ENCODE results near the gene P3H3. TPM values are rescaled to one million over a fixed set of nuclear protein-coding genes. Genes with fewer than 3 reads are reported as not detected.

P3H3 gene, protein sequence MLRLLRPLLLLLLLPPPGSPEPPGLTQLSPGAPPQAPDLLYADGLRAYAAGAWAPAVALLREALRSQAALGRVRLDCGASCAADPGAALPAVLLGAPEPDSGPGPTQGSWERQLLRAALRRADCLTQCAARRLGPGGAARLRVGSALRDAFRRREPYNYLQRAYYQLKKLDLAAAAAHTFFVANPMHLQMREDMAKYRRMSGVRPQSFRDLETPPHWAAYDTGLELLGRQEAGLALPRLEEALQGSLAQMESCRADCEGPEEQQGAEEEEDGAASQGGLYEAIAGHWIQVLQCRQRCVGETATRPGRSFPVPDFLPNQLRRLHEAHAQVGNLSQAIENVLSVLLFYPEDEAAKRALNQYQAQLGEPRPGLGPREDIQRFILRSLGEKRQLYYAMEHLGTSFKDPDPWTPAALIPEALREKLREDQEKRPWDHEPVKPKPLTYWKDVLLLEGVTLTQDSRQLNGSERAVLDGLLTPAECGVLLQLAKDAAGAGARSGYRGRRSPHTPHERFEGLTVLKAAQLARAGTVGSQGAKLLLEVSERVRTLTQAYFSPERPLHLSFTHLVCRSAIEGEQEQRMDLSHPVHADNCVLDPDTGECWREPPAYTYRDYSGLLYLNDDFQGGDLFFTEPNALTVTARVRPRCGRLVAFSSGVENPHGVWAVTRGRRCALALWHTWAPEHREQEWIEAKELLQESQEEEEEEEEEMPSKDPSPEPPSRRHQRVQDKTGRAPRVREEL
- total RNA-seq, result 10 to 100 TPM in 3 of 4 donors, 1 to 10 TPM in 1; 5.0 to 30.5 (median 14.3) TPM

DNA sequence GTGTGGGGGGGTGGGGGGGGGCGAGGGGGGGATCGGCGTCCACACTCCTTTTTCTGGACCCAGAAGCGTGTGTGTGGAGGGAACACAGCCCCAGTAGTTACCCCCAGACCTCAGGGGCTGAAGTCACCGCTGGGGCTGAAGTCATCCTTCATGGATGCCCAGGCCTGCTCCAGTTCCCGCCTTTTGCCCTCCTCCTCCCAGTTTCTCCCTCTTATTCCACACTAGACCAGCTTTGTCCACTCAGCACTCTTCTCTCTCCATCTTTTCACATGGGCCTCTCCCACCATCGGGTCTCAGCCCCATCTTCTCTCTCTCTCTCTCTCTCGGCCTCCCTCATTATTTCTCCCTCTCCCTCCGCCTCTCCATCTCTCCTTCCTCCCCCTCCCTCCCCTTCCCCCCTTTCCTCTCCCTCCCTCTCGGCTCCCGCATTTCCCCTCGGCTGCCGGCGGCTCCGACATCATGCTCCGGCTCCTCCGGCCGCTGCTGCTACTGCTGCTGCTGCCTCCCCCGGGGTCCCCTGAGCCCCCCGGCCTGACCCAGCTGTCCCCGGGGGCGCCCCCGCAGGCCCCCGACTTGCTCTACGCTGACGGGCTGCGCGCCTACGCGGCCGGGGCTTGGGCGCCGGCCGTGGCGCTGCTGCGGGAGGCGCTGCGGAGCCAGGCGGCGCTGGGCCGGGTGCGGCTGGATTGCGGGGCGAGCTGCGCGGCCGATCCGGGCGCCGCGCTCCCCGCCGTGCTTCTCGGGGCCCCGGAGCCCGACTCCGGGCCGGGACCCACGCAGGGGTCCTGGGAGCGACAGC is at the start of gene P3H3:
P3H3 (plus strand) TSS at position 426 of the 799 bp plus-strand sequence; CDS start at position 460, 34 bp downstream.
- no peaks in the 10 kb centered on the region for H3K9me3 ChIP-seq
- H3K4me3 ChIP-seq, result peak within 1 kb of the TSS; percentile 75
- H3K27me3 ChIP-seq, result peaks cover 24% of the 10 kb centered on the region
- 2% methylated on average over 18 of the region's 60 CpGs for WGBS
- H3K36me3 ChIP-seq, result peaks cover 5% of the 10 kb centered on the region
- peak in 1 of 2 donors; percentile 69 for DNase-seq (ENCODE audit: low spot score in 2 of 2)
- H3K4me1 ChIP-seq, result peaks cover 40% of the 10 kb centered on the region
- peak within 1 kb of the TSS; percentile 57 for H3K27ac ChIP-seq
- no peak for TF ChIP-seq POLR2AphosphoS5 (IDR thresholded peaks at IDR 0.05)

DNA sequence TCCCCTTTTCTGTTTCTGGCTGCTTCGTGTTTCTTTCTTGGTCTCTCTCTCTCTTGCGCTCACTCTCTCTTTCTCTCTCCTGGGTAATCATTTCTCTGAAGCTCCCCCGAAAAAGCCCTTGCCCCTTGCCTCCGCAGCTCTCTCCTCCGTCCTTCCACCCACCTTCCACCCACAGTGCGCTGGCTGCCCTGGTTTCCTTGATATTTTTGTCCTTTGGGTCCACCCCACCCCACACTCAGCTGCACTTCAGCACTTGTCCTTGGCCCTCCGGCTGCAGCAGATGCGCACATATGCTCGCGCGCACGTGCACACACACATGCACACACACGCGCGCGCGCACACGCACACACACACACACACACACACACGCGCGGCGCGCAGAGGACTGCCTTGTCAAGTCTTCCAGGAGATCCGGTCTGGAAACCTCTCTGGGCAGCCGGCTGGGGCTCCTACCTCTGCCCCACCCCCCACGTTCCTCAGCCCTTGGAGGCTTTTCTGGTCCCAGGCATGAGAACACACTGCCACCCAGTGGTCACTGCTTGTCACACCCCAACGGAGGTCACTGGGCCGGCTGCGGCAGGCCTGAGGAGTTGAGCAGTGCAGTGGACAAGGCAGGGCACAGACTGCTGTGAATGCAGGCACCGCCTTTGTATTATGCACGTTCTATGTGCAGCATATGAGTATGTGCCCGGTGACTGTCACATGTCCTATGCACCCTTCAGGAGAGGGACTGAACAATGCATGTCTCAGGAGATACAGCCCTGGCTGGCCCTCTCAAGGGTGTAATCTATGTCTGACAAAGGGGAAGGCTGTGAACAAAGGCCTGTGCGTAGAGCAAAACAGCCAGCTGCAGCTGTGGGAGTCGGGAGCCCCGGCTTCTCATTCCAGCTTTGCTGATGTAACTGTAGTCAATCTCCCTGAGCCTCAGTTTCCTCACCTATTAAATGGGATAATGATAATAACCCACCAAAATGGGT is 49.3 kb upstream of the P3H3 start:
- H3K4me3 ChIP-seq, result peak overlapping the region; percentile 47
- 4% methylated on average over 35 of the region's 35 CpGs for WGBS
- DNase-seq (ENCODE audit: low spot score in 2 of 2), result peak; percentile 97

DNA sequence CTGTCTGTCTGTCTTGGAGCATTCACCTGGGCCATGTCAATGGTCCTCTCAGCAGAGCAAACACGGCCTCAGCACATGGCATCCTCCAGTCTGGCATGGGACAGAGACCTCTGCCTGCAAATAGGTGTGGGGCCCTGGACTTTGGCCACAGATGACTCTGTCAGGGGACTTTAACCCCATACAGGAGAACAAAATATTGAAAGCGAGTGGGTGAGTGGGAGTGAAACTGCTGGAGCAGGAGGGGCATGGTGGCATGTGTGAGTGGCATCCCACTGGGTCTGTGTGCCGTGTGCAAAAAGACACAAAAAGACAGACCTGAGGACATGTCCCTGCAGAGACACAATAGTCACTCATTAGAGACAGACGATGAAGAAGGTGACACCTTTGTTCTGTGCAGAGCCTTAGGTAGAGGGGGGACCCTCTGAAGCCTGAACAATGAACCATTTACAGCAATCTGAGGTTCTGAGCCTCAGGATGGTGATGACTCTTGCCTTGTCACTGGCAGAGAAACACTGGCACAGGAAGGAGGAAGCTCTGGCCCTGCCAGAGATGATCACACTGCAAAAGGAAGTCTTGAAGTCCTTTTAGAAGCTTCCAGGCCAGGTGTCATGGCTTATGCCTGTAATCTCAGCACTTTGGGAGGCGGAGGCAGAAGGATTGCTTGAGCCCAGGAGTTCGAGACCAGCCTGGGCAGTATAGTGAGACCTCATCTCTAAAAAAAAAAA is 48.3 kb upstream of the P3H3 start:
- no peaks in the 10 kb centered on the region for H3K27me3 ChIP-seq
- TF ChIP-seq EP300 (IDR thresholded peaks at IDR 0.05) (no peak), POLR2AphosphoS5 (IDR thresholded peaks at IDR 0.05) (no peak), POLR2A (IDR thresholded peaks at IDR 0.05) (no peak)
- TF ChIP-seq, protein P1, sequence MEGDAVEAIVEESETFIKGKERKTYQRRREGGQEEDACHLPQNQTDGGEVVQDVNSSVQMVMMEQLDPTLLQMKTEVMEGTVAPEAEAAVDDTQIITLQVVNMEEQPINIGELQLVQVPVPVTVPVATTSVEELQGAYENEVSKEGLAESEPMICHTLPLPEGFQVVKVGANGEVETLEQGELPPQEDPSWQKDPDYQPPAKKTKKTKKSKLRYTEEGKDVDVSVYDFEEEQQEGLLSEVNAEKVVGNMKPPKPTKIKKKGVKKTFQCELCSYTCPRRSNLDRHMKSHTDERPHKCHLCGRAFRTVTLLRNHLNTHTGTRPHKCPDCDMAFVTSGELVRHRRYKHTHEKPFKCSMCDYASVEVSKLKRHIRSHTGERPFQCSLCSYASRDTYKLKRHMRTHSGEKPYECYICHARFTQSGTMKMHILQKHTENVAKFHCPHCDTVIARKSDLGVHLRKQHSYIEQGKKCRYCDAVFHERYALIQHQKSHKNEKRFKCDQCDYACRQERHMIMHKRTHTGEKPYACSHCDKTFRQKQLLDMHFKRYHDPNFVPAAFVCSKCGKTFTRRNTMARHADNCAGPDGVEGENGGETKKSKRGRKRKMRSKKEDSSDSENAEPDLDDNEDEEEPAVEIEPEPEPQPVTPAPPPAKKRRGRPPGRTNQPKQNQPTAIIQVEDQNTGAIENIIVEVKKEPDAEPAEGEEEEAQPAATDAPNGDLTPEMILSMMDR (IDR thresholded peaks at IDR 0.05), result no peak
- H3K9me3 ChIP-seq, result no peaks in the 10 kb centered on the region
- H3K27ac ChIP-seq, result no peak overlapping the region
- H3K4me3 ChIP-seq, result no peak overlapping the region
- H3K36me3 ChIP-seq, result no peaks in the 10 kb centered on the region
- no peak for DNase-seq (ENCODE audit: low spot score in 2 of 2)
- 81% methylated on average over 6 of the region's 6 CpGs for WGBS
- H3K4me1 ChIP-seq, result peaks cover 19% of the 10 kb centered on the region

More for the DNA sequence above, 49.3 kb upstream of the P3H3 start:
- TF ChIP-seq POLR2AphosphoS5 (IDR thresholded peaks at IDR 0.05) (peak in 1 of 3 donors; percentile 19), EP300 (IDR thresholded peaks at IDR 0.05) (no peak)
- TF ChIP-seq, protein P1 (IDR thresholded peaks at IDR 0.05), result peak; percentile 92 to 97
- Histone ChIP-seq H3K27me3 (no peaks in the 10 kb centered on the region), H3K9me3 (no peaks in the 10 kb centered on the region), H3K4me1 (peaks cover 21% of the 10 kb centered on the region), H3K27ac (peak overlapping the region; percentile 78), H3K36me3 (no peaks in the 10 kb centered on the region)

GRCh38 chr12:6780573-6780972 is 47.6 kb upstream of the P3H3 start:
- Histone ChIP-seq H3K9me3 (no peaks in the 10 kb centered on the region), H3K36me3 (no peaks in the 10 kb centered on the region), H3K4me1 (peaks cover 19% of the 10 kb centered on the region), H3K27me3 (no peaks in the 10 kb centered on the region), H3K4me3 (no peak overlapping the region), H3K27ac (no peak overlapping the region)
- TF ChIP-seq POLR2AphosphoS5 (IDR thresholded peaks at IDR 0.05) (no peak), EP300 (IDR thresholded peaks at IDR 0.05) (no peak), POLR2A (IDR thresholded peaks at IDR 0.05) (no peak)
- TF ChIP-seq, protein P1 (IDR thresholded peaks at IDR 0.05), result no peak
- WGBS, result 86% methylated on average over 6 of the region's 6 CpGs
- DNase-seq (ENCODE audit: low spot score in 2 of 2), result no peak
